ENCODE results near the gene LSM12.
A peak's percentile ranks its signal among the peaks of the same experiment; 100 is the strongest.

LSM12 gene

DNA sequence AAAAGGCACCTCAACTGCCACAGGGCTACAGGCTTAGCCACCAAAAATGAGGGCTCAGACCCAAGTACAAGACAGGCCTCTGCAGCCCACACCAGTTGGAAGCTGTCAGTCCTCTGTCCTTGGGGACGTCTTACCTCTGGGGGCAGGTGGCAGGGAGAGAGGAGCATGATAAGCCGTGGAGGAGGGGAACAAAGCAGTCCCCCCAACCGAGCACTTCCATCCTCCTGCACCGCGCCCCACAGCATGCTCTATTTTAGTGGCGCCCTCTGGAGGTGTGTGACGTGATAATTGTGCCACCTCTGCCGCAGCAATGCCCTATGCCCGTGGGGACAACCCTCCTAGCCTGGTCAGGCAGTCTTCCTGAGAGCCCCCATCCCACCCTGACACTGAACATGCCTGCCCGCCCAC is 17.7 kb upstream of the LSM12 start:
- ChIA-PET CTCF (interaction anchor here (0.6 to 8.1 kb wide), 23 partner anchors 9 to 507 kb away, joined by 3 to 98 read pairs (median 5); partner anchors contain the start of genes G6PC3, HDAC5 and LSM12), POLR2A (interaction anchor here (0.7 to 2.0 kb wide), 5 partner anchors 10 to 70 kb away, joined by 4 to 13 read pairs (median 6); partner anchors contain the start of gene HDAC5)
- H3K36me3 ChIP-seq (ENCODE audit: control insufficient read depth in 2 of 2, insufficient read depth in 1 of 2, low read length in 2 of 2) = peaks cover 8 to 62% of the 10 kb centered on the region in 2 experiments; a peak in 2 of 3 replicates
- H3K27ac ChIP-seq (ENCODE audit: extremely low read depth, low read depth, low read length) = no peak overlapping the region
- no peaks in the 10 kb centered on the region for H3K9me3 ChIP-seq (ENCODE audit: control insufficient read depth, insufficient read depth, low read depth, low read length)
- TF ChIP-seq, protein P1, sequence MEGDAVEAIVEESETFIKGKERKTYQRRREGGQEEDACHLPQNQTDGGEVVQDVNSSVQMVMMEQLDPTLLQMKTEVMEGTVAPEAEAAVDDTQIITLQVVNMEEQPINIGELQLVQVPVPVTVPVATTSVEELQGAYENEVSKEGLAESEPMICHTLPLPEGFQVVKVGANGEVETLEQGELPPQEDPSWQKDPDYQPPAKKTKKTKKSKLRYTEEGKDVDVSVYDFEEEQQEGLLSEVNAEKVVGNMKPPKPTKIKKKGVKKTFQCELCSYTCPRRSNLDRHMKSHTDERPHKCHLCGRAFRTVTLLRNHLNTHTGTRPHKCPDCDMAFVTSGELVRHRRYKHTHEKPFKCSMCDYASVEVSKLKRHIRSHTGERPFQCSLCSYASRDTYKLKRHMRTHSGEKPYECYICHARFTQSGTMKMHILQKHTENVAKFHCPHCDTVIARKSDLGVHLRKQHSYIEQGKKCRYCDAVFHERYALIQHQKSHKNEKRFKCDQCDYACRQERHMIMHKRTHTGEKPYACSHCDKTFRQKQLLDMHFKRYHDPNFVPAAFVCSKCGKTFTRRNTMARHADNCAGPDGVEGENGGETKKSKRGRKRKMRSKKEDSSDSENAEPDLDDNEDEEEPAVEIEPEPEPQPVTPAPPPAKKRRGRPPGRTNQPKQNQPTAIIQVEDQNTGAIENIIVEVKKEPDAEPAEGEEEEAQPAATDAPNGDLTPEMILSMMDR (tag by site-specific recombination; IDR thresholded peaks at IDR 0.05) = peak; percentile 23; the same call in 1 of the 2 replicates
- peak; percentile 72 for TF ChIP-seq ZNF341 (tag by site-specific recombination; IDR thresholded peaks at IDR 0.05; ENCODE audit: low read depth)
- TF ChIP-seq FEZF1 (tag by site-specific recombination; IDR thresholded peaks at IDR 0.05) = no peak
- TF ChIP-seq GLIS1 (tag by site-specific recombination; IDR thresholded peaks at IDR 0.05) = 0 out of 2 replicates have a peak, but pooled peaks have one; percentile 24
- no peak for TF ChIP-seq TRIM28 (IDR thresholded peaks at IDR 0.05; ENCODE audit: borderline replicate concordance, low read length)
- no peak for TF ChIP-seq ZNF549 (tag by site-specific recombination; IDR thresholded peaks at IDR 0.05)
- TF ChIP-seq, protein P2, sequence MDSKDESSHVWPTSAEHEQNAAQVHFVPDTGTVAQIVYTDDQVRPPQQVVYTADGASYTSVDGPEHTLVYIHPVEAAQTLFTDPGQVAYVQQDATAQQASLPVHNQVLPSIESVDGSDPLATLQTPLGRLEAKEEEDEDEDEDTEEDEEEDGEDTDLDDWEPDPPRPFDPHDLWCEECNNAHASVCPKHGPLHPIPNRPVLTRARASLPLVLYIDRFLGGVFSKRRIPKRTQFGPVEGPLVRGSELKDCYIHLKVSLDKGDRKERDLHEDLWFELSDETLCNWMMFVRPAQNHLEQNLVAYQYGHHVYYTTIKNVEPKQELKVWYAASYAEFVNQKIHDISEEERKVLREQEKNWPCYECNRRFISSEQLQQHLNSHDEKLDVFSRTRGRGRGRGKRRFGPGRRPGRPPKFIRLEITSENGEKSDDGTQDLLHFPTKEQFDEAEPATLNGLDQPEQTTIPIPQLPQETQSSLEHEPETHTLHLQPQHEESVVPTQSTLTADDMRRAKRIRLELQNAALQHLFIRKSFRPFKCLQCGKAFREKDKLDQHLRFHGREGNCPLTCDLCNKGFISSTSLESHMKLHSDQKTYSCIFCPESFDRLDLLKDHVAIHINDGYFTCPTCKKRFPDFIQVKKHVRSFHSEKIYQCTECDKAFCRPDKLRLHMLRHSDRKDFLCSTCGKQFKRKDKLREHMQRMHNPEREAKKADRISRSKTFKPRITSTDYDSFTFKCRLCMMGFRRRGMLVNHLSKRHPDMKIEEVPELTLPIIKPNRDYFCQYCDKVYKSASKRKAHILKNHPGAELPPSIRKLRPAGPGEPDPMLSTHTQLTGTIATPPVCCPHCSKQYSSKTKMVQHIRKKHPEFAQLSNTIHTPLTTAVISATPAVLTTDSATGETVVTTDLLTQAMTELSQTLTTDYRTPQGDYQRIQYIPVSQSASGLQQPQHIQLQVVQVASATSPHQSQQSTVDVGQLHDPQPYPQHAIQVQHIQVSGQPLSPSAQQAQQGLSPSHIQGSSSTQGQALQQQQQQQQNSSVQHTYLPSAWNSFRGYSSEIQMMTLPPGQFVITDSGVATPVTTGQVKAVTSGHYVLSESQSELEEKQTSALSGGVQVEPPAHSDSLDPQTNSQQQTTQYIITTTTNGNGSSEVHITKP (tag by site-specific recombination; IDR thresholded peaks at IDR 0.05) = 0 out of 2 replicates have a peak, but pooled peaks have one; percentile 14
- TF ChIP-seq, protein P3, sequence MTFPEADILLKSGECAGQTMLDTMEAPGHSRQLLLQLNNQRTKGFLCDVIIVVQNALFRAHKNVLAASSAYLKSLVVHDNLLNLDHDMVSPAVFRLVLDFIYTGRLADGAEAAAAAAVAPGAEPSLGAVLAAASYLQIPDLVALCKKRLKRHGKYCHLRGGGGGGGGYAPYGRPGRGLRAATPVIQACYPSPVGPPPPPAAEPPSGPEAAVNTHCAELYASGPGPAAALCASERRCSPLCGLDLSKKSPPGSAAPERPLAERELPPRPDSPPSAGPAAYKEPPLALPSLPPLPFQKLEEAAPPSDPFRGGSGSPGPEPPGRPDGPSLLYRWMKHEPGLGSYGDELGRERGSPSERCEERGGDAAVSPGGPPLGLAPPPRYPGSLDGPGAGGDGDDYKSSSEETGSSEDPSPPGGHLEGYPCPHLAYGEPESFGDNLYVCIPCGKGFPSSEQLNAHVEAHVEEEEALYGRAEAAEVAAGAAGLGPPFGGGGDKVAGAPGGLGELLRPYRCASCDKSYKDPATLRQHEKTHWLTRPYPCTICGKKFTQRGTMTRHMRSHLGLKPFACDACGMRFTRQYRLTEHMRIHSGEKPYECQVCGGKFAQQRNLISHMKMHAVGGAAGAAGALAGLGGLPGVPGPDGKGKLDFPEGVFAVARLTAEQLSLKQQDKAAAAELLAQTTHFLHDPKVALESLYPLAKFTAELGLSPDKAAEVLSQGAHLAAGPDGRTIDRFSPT (tag by site-specific recombination; IDR thresholded peaks at IDR 0.05) = peak; percentile 73; the same call in 1 of the 2 replicates
- no peak for TF ChIP-seq ZNF169 (tag by site-specific recombination; IDR thresholded peaks at IDR 0.05)
- no peak for TF ChIP-seq ZNF366 (tag by site-specific recombination; conservative IDR thresholded peaks at IDR 0.05)
- no peak for TF ChIP-seq ZNF626 (tag by site-specific recombination; IDR thresholded peaks at IDR 0.05)
- TF ChIP-seq MYNN (tag by site-specific recombination; IDR thresholded peaks at IDR 0.05; ENCODE audit: borderline replicate concordance) = no peak
- no peak overlapping the region for H3K4me3 ChIP-seq (ENCODE audit: low read depth, low read length)
- H3K4me1 ChIP-seq (ENCODE audit: control insufficient read depth, insufficient read depth, low read length) = peaks cover 10% of the 10 kb centered on the region

DNA sequence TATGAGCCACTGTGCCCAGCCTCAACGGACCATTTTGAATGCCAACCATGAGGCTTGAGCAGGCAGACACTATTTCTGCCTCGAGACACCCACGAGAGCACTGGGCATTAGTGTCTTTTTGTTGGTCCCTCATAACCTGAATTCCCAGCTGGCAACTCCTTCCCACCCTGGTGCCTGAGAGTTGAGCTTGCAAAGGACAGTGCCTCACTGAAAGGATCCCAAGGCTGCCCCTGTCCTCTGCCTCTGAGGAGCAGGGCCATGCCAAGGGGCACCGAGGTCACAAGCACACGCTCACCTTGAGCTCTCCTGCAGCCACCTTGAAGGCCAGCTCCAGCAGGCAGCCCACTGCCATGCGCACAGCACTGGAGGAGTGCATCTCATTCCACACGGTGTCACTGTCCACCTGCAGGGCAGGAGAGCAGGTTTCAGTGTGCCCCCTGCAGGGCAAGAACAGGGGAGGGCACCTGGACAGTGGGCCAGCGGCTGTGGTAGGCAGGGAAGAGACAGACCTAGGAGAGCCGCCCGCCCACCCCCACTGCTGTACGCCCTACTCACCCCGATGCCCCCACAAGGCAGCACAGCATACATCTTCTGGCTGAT is 16.9 kb upstream of the LSM12 start:
- ChIA-PET POLR2A (interaction anchor here (0.7 to 2.0 kb wide), 7 partner anchors 9 to 87 kb away, joined by 3 to 13 read pairs (median 4); partner anchors contain the start of genes ASB16 and HDAC5), CTCF (interaction anchor here (0.5 to 8.1 kb wide), 26 partner anchors 8 to 507 kb away, joined by 3 to 98 read pairs (median 5); partner anchors contain the start of genes G6PC3 and LSM12)
- Histone ChIP-seq H3K9me3 (ENCODE audit: control insufficient read depth, insufficient read depth, low read depth, low read length) (no peaks in the 10 kb centered on the region), H3K4me3 (ENCODE audit: low read depth, low read length) (no peak overlapping the region), H3K27ac (ENCODE audit: extremely low read depth, low read depth, low read length) (no peak overlapping the region), H3K36me3 (ENCODE audit: control insufficient read depth in 2 of 2, insufficient read depth in 1 of 2, low read length in 2 of 2) (peaks cover 8 to 64% of the 10 kb centered on the region in 2 experiments; a peak in 2 of 3 replicates), H3K4me1 (ENCODE audit: control insufficient read depth, insufficient read depth, low read length) (peaks cover 10% of the 10 kb centered on the region)
- TF ChIP-seq ZNF23 (tag by site-specific recombination; IDR thresholded peaks at IDR 0.05; ENCODE audit: borderline replicate concordance) = no peak
- TF ChIP-seq EGR2 (tag by site-specific recombination; IDR thresholded peaks at IDR 0.05; ENCODE audit: low read depth) = peak; percentile 5; the same call in 1 of the 2 replicates
- TF ChIP-seq, protein P1 (tag by site-specific recombination; IDR thresholded peaks at IDR 0.05) = peak; percentile 96

All from HEK293 (cell line).